Thyroid gland (tissue), 4 donors: ENCODE measurements around the gene ZCCHC9. TPM values are rescaled to one million over a fixed set of nuclear protein-coding genes. Genes with fewer than 3 reads are reported as not detected.

ENCODE experiments used
- DNase-seq, 2 donors: peaks; one replicate each; pipeline ENCODE4 v3.0.0-alpha.2; 2019
- H3K27ac ChIP-seq, 3 donors: fragments of 200-600 bp; sonication (generic); 1 replicate in 2 of 3; 2 replicates in 1 of 3; pipeline ENCODE4 v1.5.1; 2016 to 2019; ENCODE audit warnings: mild to moderate bottlenecking in 1 of 3, moderate library complexity in 1 of 3
- H3K27me3 ChIP-seq: fragments of 200-600 bp; sonication (generic); one replicate; pipeline ENCODE4 v1.5.1; 2019
- H3K36me3 ChIP-seq, 2 donors: fragments of 200-600 bp; sonication (generic); one replicate each; pipeline ENCODE4 v1.5.1; 2016 to 2019
- H3K4me1 ChIP-seq, 2 donors: fragments of 200-600 bp; sonication (generic); one replicate each; pipeline ENCODE4 v1.5.1; 2017 to 2019
- H3K4me3 ChIP-seq, 3 donors: fragments of 200-600 bp; sonication (generic); replicated peaks in 1 of 3; 1 replicate in 2 of 3; 2 replicates in 1 of 3; pipeline ENCODE4 v1.5.1; 2016; ENCODE audit warnings: mild to moderate bottlenecking in 1 of 3
- H3K9me3 ChIP-seq: fragments of 200-600 bp; sonication (generic); one replicate; pipeline ENCODE4 v1.5.1; 2017
- CTCF ChIP-seq, 6 experiments: fragments of 200-600 bp in 3 of 6; fragments of 450-650 bp in 3 of 6; sonication (generic) in 3 of 6; IDR thresholded peaks; one replicate each; pipeline ENCODE4 v1.5.1; 2016 to 2019; ENCODE audit warnings: antibody characterized with exemption in 6 of 6, mild to moderate bottlenecking in 2 of 6, inconsistent platforms in 1 of 6, moderate library complexity in 1 of 6
- POLR2A ChIP-seq, 2 donors: fragments of 450-650 bp; IDR thresholded peaks; one replicate each; pipeline ENCODE4 v1.6.1; 2017; ENCODE audit warnings: antibody characterized with exemption in 2 of 2, mild to moderate bottlenecking in 2 of 2, moderate library complexity in 1 of 2
- WGBS, 2 donors: methylation state at CpG; one replicate each; pipeline ENCODE4 v1.1.5; 2017; 5-methylcytosine and 5-hydroxymethylcytosine counted together
- intact Hi-C: fragments of 100-400 bp; cut with DNase I; formaldehyde crosslinking; loops from one replicate; pipeline ENCODE4 v1.15.1; 2023
- total RNA-seq, 4 donors: library from RNA; depleted of rRNA; stranded (reverse); fragments of >200 nt; gene quantifications; one replicate each; pipeline ENCODE4 v1.2.3, GENCODE V29; 2016

The ZCCHC9 gene
- total RNA-seq, 4 donors from 2014 or later: 15.0 to 38.2 (median 19.7) TPM

- Histone ChIP-seq H3K4me3 (no peak overlapping the region), H3K27ac (no peak overlapping the region), H3K9me3 (no peaks in the 10 kb centered on the region), H3K4me1 (peaks cover 7% of the 10 kb centered on the region in 2 donors), H3K36me3 (peaks cover 0 to 17% of the 10 kb centered on the region in 2 donors), H3K27me3 (no peaks in the 10 kb centered on the region)
- TF ChIP-seq POLR2A (IDR thresholded peaks at IDR 0.05): no peak
- TF ChIP-seq CTCF (IDR thresholded peaks at IDR 0.05): no peak
- intact Hi-C loops: no loop called here
- DNase-seq: no peak
These were observed 4.4 kb downstream of the ZCCHC9 start for GRCh38 chr5:81305785-81306184.

DNA sequence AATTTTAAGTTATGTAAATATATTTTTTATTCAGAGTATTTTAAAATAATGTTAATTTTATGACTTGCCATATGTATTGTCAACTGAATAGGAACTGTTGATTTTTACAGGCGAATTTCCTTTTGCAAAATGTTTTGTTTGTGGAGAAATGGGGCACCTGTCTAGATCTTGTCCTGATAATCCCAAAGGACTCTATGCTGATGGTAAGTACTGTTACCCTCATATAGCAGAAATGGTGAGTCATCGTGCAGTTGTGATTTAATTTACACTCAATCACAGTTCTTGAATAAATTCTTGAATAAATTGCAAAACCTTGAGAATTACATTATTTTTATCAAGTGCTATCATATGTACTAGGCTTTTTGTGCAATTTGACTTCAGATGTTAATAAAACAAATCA lies 7.4 kb downstream of the ZCCHC9 start:
- Histone ChIP-seq H3K9me3 (no peaks in the 10 kb centered on the region), H3K27me3 (no peaks in the 10 kb centered on the region), H3K4me3 (no peak overlapping the region), H3K4me1 (no peaks in the 10 kb centered on the region), H3K27ac (no peak overlapping the region), H3K36me3 (peaks cover 18 to 27% of the 10 kb centered on the region in 2 donors)
- no peak for TF ChIP-seq CTCF (IDR thresholded peaks at IDR 0.05)
- intact Hi-C loops: no loop called here
- 96 to 98% methylated on average over 2 of the region's 2 CpGs for WGBS, 2 donors
- no peak for DNase-seq

- H3K27me3 ChIP-seq: no peaks in the 10 kb centered on the region
- 87 to 92% methylated on average over 1 of the region's 1 CpG for WGBS, 2 donors
These were observed 9.1 kb downstream of the ZCCHC9 start for GRCh38 chr5:81310402-81311063.

DNA sequence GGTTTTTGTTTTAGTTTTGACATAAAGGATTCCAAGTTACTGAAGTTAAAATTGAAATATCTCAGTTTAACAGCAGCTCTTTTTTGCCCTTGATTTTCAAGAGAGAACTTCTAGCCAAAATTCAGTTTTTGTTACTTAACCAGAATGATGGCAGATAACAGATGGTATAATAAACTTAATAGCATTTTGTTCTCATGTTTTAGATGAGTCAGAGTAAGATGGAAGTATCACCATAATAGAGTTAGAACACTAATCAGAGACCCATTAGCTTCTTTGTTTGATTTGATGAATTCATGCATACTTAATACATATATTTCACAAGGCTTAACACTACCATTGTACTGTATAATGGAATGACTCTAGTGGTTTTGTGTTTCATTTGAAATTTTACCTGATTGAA lies 11.9 kb downstream of the ZCCHC9 start:
- Histone ChIP-seq H3K27me3 (no peaks in the 10 kb centered on the region), H3K9me3 (no peaks in the 10 kb centered on the region), H3K4me1 (no peaks in the 10 kb centered on the region), H3K4me3 (no peak overlapping the region), H3K36me3 (peaks cover 22 to 27% of the 10 kb centered on the region in 2 donors), H3K27ac (no peak overlapping the region)
- DNase-seq: no peak
- TF ChIP-seq POLR2A (IDR thresholded peaks at IDR 0.05) (no peak), CTCF (IDR thresholded peaks at IDR 0.05) (no peak)
- intact Hi-C loops: no loop called here

More at GRCh38 chr5:81310402-81311063, 9.1 kb downstream of the ZCCHC9 start:
- no peak overlapping the region for H3K27ac ChIP-seq
- no peaks in the 10 kb centered on the region for H3K9me3 ChIP-seq
- H3K4me3 ChIP-seq: no peak overlapping the region
- H3K4me1 ChIP-seq: no peaks in the 10 kb centered on the region
- no peak for TF ChIP-seq CTCF (IDR thresholded peaks at IDR 0.05)
- no peak for TF ChIP-seq POLR2A (IDR thresholded peaks at IDR 0.05)
- intact Hi-C loops: no loop called here
- peaks cover 22 to 27% of the 10 kb centered on the region in 2 donors for H3K36me3 ChIP-seq
- no peak for DNase-seq

DNA sequence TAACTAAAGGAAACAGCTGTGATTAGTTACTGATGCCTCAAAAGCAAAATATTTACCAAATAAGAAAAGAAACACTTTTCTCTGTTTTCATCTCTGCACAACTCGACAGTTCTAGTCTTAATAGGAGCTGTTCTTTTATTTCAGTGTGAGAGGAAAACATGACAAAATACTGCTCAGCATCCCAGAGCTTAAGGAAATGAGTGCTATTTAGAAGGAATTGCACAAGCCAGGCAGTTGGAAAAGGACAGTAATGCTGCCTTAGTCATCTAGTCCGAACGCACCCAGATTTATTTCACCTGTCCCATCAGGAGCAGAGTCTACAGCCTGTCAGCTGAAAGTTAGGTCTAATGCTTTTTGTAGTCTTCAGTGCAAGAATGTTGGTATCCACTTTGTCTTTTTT lies 12.3 kb downstream of the ZCCHC9 start:
- no peak overlapping the region for H3K4me3 ChIP-seq
- TF ChIP-seq POLR2A (IDR thresholded peaks at IDR 0.05): no peak
- TF ChIP-seq CTCF (IDR thresholded peaks at IDR 0.05): no peak
- H3K27me3 ChIP-seq: no peaks in the 10 kb centered on the region
- intact Hi-C loops: no loop called here
- H3K4me1 ChIP-seq: no peaks in the 10 kb centered on the region
- no peak for DNase-seq
- 93 to 95% methylated on average over 3 of the region's 3 CpGs for WGBS, 2 donors
- H3K36me3 ChIP-seq: peaks cover 22 to 25% of the 10 kb centered on the region in 2 donors
- no peaks in the 10 kb centered on the region for H3K9me3 ChIP-seq
- H3K27ac ChIP-seq: no peak overlapping the region
